Nephron (organoid): ENCODE measurements around the gene SLC26A9.

Experiments used
- H3K27ac Mint-ChIP-seq, 3 experiments: 2 replicates each; pipeline ENCODE4 v1.8.0; 2020; ENCODE audit warnings: mixed read lengths in 3 of 3, mild to moderate bottlenecking in 2 of 3, moderate library complexity in 1 of 3
- H3K27me3 Mint-ChIP-seq: 2 replicates; pipeline ENCODE4 v1.8.0; 2021; ENCODE audit warnings: low read depth, mild to moderate bottlenecking, moderate library complexity, mixed read lengths
- H3K36me3 Mint-ChIP-seq: 2 replicates; pipeline ENCODE4 v1.8.0; 2020; ENCODE audit warnings: low read depth, mixed read lengths
- H3K4me1 Mint-ChIP-seq: 2 replicates; pipeline ENCODE4 v1.8.0; 2020; ENCODE audit warnings: mixed read lengths
- H3K4me3 Mint-ChIP-seq, 3 experiments: 2 replicates each; pipeline ENCODE4 v1.8.0; 2020; ENCODE audit warnings: mild to moderate bottlenecking in 3 of 3, mixed read lengths in 3 of 3, moderate library complexity in 2 of 3
- H3K9me3 Mint-ChIP-seq: 2 replicates; pipeline ENCODE4 v1.8.0; 2020; ENCODE audit warnings: mixed read lengths
- CTCF ChIP-seq, 3 experiments: fragments of 200-600 bp; sonication (generic); IDR thresholded peaks; one replicate each; pipeline ENCODE4 v1.5.0; 2021; ENCODE audit warnings: antibody characterized with exemption in 3 of 3; ENCODE audit not compliant: unreplicated experiment in 3 of 3

SLC26A9 gene

GRCh38 chr1:205943245-205943644, at the start of gene SLC26A9:
Gene SLC26A9, minus strand, starts transcription at chr1:205943456. Its CDS starts 7,636 bp downstream, at chr1:205935820.
- no peaks in the 10 kb centered on the region for H3K4me1 Mint-ChIP-seq
- no peak for TF ChIP-seq CTCF (IDR thresholded peaks at IDR 0.05; ENCODE audit: unreplicated experiment in 3 of 3)
- H3K9me3 Mint-ChIP-seq = no peaks in the 10 kb centered on the region
- H3K36me3 Mint-ChIP-seq = no peaks in the 10 kb centered on the region
- H3K4me3 Mint-ChIP-seq = no peak within 1 kb of the TSS
- H3K27ac Mint-ChIP-seq = no peak within 1 kb of the TSS
- H3K27me3 Mint-ChIP-seq = peaks cover 43% of the 10 kb centered on the region

- H3K9me3 Mint-ChIP-seq = peaks cover 2% of the 10 kb centered on the region
- H3K4me1 Mint-ChIP-seq = peaks cover 29% of the 10 kb centered on the region
- H3K36me3 Mint-ChIP-seq = no peaks in the 10 kb centered on the region
- H3K27me3 Mint-ChIP-seq = peaks cover 3% of the 10 kb centered on the region
- no peak overlapping the region for H3K27ac Mint-ChIP-seq
- TF ChIP-seq CTCF (IDR thresholded peaks at IDR 0.05; ENCODE audit: unreplicated experiment in 3 of 3) = no peak
- H3K4me3 Mint-ChIP-seq = no peak overlapping the region
Observed at GRCh38 chr1:205992218-205992882, 49.1 kb upstream of the SLC26A9 start.

GRCh38 chr1:205991237-205991636, 48.0 kb upstream of the SLC26A9 start:
- H3K36me3 Mint-ChIP-seq = no peaks in the 10 kb centered on the region
- no peak overlapping the region for H3K27ac Mint-ChIP-seq
- no peaks in the 10 kb centered on the region for H3K9me3 Mint-ChIP-seq
- peaks cover 26% of the 10 kb centered on the region for H3K4me1 Mint-ChIP-seq
- H3K27me3 Mint-ChIP-seq = peaks cover 3% of the 10 kb centered on the region
- H3K4me3 Mint-ChIP-seq = no peak overlapping the region
- no peak for TF ChIP-seq CTCF (IDR thresholded peaks at IDR 0.05; ENCODE audit: unreplicated experiment in 3 of 3)

- H3K27ac Mint-ChIP-seq = no peak overlapping the region
- H3K27me3 Mint-ChIP-seq = peaks cover 3% of the 10 kb centered on the region
- no peaks in the 10 kb centered on the region for H3K9me3 Mint-ChIP-seq
- H3K4me1 Mint-ChIP-seq = peaks cover 26% of the 10 kb centered on the region
- no peak for TF ChIP-seq CTCF (IDR thresholded peaks at IDR 0.05; ENCODE audit: unreplicated experiment in 3 of 3)
- no peak overlapping the region for H3K4me3 Mint-ChIP-seq
- H3K36me3 Mint-ChIP-seq = no peaks in the 10 kb centered on the region
Observed at GRCh38 chr1:205990226-205990625, 47.0 kb upstream of the SLC26A9 start.

GRCh38 chr1:205989786-205990185, 46.5 kb upstream of the SLC26A9 start:
- H3K4me3 Mint-ChIP-seq = no peak overlapping the region
- H3K27me3 Mint-ChIP-seq = peaks cover 3% of the 10 kb centered on the region
- H3K4me1 Mint-ChIP-seq = peaks cover 25% of the 10 kb centered on the region
- no peaks in the 10 kb centered on the region for H3K9me3 Mint-ChIP-seq
- H3K36me3 Mint-ChIP-seq = no peaks in the 10 kb centered on the region
- no peak for TF ChIP-seq CTCF (IDR thresholded peaks at IDR 0.05; ENCODE audit: unreplicated experiment in 3 of 3)
- H3K27ac Mint-ChIP-seq = no peak overlapping the region

- no peaks in the 10 kb centered on the region for H3K9me3 Mint-ChIP-seq
- no peak overlapping the region for H3K4me3 Mint-ChIP-seq
- H3K4me1 Mint-ChIP-seq = peaks cover 17% of the 10 kb centered on the region
- no peak overlapping the region for H3K27ac Mint-ChIP-seq
- TF ChIP-seq CTCF (IDR thresholded peaks at IDR 0.05; ENCODE audit: unreplicated experiment in 3 of 3) = no peak
- no peaks in the 10 kb centered on the region for H3K36me3 Mint-ChIP-seq
- peaks cover 3% of the 10 kb centered on the region for H3K27me3 Mint-ChIP-seq
Observed at GRCh38 chr1:205988585-205988995, 45.3 kb upstream of the SLC26A9 start.
